GM18867 (cell line): Measurements from ENCODE around the gene GLYATL2.
A peak's percentile ranks its signal among the peaks of the same experiment; 100 is the strongest.

Source experiments
- ATAC-seq: cut with Tn5 transposase; IDR thresholded peaks from one replicate; pipeline ENCODE4 v1.9.1; 2021; ENCODE audit warnings: mild to moderate bottlenecking, moderate library complexity; ENCODE audit not compliant: unreplicated experiment

GLYATL2 gene

GRCh38 chr11:58801974-58802545 is 42.4 kb downstream of the GLYATL2 start:
- no peak for ATAC-seq

DNA sequence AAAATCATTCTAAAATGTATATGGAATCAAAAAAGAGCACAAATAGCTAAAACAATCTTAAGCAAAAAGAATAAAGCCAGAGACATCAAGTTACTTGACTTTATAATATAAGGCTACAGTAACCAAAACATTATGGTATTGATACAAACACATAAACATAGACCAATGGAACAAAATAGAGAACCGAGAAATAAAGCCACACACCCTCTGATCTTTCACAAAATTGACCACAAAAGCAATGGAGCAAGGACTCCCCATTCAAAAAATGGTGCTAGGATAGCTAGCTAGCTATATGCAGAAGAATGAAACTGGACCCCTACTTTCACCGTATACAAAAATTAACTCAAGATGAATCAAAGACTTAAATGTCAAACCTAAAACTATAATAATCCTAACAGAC is 43.2 kb downstream of the GLYATL2 start:
- ATAC-seq, result no peak

DNA sequence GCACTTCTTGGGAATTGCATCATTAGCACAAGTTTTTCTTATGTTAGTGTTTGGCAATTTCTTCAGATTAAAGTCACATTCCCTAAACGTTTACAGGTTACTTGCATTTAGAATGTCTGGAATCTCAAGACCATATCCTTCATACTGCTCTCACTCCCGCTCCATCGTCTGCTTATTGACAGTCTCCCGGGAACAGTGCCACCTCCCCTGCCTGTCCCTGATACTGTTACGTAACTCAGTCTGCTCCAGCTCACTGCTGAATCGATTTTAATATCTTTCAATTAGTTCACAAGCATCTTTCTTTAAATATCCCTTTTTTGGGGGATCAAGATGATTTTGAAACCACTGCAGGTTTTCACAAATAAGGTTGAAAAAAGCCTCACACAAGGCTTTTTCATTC is 48.2 kb downstream of the GLYATL2 start:
- ATAC-seq, result no peak

DNA sequence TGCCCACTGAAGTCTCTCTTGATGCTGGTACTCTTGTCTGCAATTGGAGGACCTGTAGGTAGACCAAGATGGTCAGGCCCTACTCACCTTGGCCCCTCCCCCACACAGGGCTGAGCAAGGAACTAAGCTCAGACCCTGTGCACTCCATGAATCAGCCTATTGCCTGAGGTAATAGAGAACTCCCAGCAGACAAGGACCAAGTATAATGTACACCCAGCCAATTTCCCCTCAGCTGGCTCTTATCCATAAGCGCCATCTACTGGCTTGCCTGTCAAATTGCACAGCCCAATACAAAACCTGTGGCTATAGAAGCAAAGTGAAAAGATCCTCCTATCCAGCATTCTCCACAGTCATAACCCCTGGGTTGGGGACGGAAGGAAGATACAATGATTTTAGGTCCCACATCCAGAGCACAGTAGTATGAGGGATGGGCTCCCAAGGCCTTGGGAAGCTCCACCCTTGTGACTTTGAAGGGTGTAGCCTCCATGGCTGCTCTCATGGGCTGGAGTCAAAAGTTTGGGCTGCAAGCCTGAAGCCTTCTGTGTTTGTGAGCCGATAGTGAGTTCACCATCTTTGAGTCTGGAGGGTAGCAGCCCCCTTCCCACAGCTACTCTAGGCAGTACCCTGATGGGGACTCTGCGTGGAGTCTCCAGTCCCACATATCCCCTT is 56.0 kb downstream of the GLYATL2 start:
- ATAC-seq, result peak; percentile 88

GRCh38 chr11:58787903-58788302 is 56.6 kb downstream of the GLYATL2 start:
- peak; percentile 6 for ATAC-seq

DNA sequence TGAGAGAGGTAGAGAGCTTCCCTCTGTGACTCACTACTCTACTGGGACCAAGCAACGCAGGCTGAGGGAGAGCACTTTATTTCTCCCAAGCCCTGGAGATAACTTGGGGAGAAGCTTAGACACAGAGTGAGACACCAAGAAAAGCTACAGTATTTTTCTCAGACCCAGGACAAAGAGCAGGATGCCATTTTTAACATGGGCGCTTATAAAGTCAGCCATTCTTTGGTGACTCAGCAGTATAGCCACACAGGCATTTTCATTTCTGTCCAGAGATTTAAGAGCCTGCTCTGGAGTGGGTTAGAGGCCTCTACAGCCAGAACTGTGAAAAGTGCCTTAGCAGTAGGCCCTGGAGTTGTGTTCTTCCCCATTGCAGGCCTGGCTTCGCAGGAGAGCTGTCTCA is 57.8 kb downstream of the GLYATL2 start:
- no peak for ATAC-seq

DNA sequence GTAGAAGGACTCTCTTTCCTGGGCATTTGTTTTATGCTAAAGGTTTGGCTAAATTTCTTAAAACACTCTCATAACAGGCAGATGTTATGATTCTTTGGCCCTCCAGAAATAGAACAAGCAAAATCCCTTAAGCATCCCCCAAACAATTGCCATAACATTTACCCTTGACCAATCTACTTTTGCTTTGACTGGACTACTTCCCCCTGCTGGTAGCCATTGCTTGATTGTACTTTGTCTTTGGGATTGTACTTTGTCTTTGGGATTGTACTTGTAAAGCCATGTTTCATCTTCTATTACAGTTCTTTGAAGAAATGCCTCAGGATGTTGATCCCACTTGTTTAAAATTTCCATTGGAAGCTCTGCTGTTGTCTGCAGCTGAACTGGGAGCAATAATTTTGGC is 59.5 kb downstream of the GLYATL2 start:
- ATAC-seq, result no peak
